ENCODE results near the gene AMPD2. TPM values are rescaled to one million over a fixed set of nuclear protein-coding genes. Genes with fewer than 3 reads are reported as not detected.

The AMPD2 gene
- total RNA-seq, 1 experiment from 2014 or later = 69.9 TPM

DNA sequence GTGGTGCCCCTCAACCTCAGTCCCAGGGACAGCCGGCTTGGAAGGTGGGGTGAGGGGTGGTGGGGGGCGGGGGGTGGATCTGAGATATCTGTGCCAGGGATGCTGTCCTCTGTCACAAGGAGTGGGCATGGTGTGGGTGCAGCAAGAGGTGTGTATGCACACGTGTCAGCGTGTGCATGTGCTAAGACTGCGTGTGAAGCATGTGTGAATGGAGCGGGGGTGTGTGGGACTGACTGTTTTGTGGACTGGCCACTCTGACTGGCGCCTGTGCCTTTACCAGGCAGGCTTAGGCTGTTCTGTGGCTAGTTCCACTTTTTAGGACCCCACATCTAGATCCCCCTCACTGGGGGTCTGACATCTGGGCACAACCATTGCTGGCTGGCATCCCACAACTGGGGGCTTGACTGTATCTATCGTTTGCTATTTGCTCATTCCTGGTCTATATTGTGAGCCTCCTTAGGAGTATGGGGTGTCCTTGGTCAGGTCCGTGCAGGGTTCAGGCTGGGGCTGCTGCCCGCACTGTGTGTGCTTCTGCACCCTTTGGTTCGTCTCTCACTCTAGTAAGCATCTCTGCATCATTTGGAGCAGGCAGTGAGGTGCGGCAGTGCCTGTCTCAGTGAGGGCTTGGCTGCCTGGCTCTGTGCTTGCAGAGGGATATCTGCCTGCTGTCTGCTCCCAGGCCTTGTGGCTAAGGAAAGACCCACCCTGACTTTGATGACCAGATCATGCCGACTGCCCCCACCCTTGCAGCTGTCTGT is 1.9 kb downstream of the AMPD2 start:
- Histone ChIP-seq H3K9ac (ENCODE audit: low read length) (peak overlapping the region; percentile 99), H3K27ac (ENCODE audit: low read depth, low read length) (peak overlapping the region; percentile 86), H3K27me3 (ENCODE audit: insufficient read depth, low read length) (no peaks in the 10 kb centered on the region), H4K20me1 (ENCODE audit: insufficient read depth) (no peaks in the 10 kb centered on the region), H3K9me2 (ENCODE audit: insufficient read depth) (no peaks in the 10 kb centered on the region), H3K4me3 (replicated peaks in 1 of 2; ENCODE audit: low read depth in 1 of 2, low read length in 2 of 2) (peak overlapping the region; percentile 88 to 95), H3K9me3 (ENCODE audit: control insufficient read depth in 1 of 2, insufficient read depth in 1 of 2, low read depth in 1 of 2, low read length in 2 of 2) (no peaks in the 10 kb centered on the region), H3K79me2 (ENCODE audit: insufficient read depth, low read length) (peaks cover 53% of the 10 kb centered on the region), H3K4me2 (ENCODE audit: low read length) (peak overlapping the region; percentile 100), H3K4me1 (ENCODE audit: control insufficient read depth in 1 of 2, insufficient read depth in 2 of 2, low read length in 2 of 2) (peaks cover 30 to 47% of the 10 kb centered on the region in 2 experiments; a peak in 3 of 4 replicates), H3K36me3 (ENCODE audit: control insufficient read depth in 1 of 2, insufficient read depth in 2 of 2, low read length in 2 of 2) (no peaks in the 10 kb centered on the region; a peak in 1 of 4 replicates), H2AFZ (ENCODE audit: low read depth, low read length, poor library complexity, severe bottlenecking) (no peak overlapping the region)
- CTCF ChIA-PET = no interaction called here
- BruUV-seq (replicated peaks) = no TSS peak
- ATAC-seq (no peak), DNase-seq (ENCODE audit: low read depth, low spot score) (no peak)
- TF ChIP-seq EZH2 (IDR thresholded peaks at IDR 0.05) (no peak), TCF7L2 (IDR thresholded peaks at IDR 0.05; ENCODE audit: borderline replicate concordance, extremely low read depth, insufficient read depth, insufficient read length) (no peak), EZH2phosphoT487 (IDR thresholded peaks at IDR 0.05; ENCODE audit: borderline replicate concordance) (no peak), SP1 (IDR thresholded peaks at IDR 0.05; ENCODE audit: low read depth) (no peak)
- POLR2A ChIA-PET = no interaction called here
- RAD21 ChIA-PET (ENCODE audit: low non-redundant PET in 1 of 2, low total read pairs in 2 of 2, uncharacterized antibody in 2 of 2, unreplicated experiment in 2 of 2) = no interaction called here
- intact Hi-C loops (cut with micrococcal nuclease) = no loop called here

DNA sequence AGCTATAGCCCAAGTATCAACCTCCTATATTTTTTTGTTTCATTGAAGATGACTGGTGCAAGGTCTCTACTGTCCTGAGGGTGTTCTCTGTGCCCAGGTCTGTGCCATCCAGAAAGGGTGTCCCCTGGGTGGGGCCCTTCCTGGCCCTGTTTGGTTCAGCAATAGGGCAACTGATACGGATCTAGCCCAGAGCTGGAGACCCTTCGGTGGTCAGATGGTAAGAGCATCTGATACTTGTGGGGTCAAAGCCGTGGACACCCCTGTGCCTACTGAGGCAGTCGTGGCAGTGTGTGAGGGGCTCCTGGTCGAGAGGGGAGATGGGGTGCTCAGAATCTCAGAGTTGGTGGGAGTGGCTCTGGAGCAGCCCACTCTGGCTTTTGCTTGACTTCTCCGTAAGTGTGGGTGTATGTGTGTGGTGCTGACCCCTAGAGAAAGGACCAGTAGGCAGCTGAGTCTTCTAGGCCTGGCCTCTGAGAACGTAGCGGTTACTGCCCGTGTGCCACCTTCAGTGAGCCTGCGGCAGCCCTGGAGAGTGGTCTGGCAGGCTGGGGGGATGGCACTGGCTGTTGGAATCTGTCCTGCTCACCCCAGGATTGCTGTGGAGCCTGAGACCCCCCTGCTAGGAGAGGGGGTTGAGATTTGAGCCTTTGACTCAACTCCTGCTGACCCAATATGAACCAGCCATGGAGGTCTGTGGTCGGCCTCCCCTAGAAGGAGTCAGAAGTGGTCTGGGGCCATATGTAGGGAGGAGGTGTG is 2.7 kb downstream of the AMPD2 start:
- H3K4me3 ChIP-seq (replicated peaks in 1 of 2; ENCODE audit: low read depth in 1 of 2, low read length in 2 of 2) = no peak overlapping the region
- no peak overlapping the region for H3K9ac ChIP-seq (ENCODE audit: low read length)
- intact Hi-C loops (cut with micrococcal nuclease) = no loop called here
- H3K9me2 ChIP-seq (ENCODE audit: insufficient read depth) = no peaks in the 10 kb centered on the region
- no peaks in the 10 kb centered on the region for H3K27me3 ChIP-seq (ENCODE audit: insufficient read depth, low read length)
- ChIA-PET CTCF (no interaction called here), RAD21 (ENCODE audit: low non-redundant PET in 1 of 2, low total read pairs in 2 of 2, uncharacterized antibody in 2 of 2, unreplicated experiment in 2 of 2) (no interaction called here), POLR2A (no interaction called here)
- H3K36me3 ChIP-seq (ENCODE audit: control insufficient read depth in 1 of 2, insufficient read depth in 2 of 2, low read length in 2 of 2) = no peaks in the 10 kb centered on the region; a peak in 1 of 4 replicates
- TF ChIP-seq POLR2AphosphoS5 (IDR thresholded peaks at IDR 0.05; ENCODE audit: low read depth, low read length) (no peak), CBX3 (IDR thresholded peaks at IDR 0.05; ENCODE audit: low read depth) (no peak), SIN3A (IDR thresholded peaks at IDR 0.05; ENCODE audit: low read depth) (no peak), MAX (IDR thresholded peaks at IDR 0.05) (no peak), ZFX (IDR thresholded peaks at IDR 0.05) (no peak), CTCF (IDR thresholded peaks at IDR 0.05 in 2 of 3, conservative IDR thresholded peaks at IDR 0.05 in 1 of 3; ENCODE audit: borderline replicate concordance in 1 of 3, insufficient read depth in 1 of 3, low read depth in 2 of 3, low read length in 2 of 3) (no peak), SRF (IDR thresholded peaks at IDR 0.05; ENCODE audit: low read depth) (no peak)
- ATAC-seq = no peak
- no peaks in the 10 kb centered on the region for H4K20me1 ChIP-seq (ENCODE audit: insufficient read depth)
- peaks cover 30 to 39% of the 10 kb centered on the region in 2 experiments; a peak in 3 of 4 replicates for H3K4me1 ChIP-seq (ENCODE audit: control insufficient read depth in 1 of 2, insufficient read depth in 2 of 2, low read length in 2 of 2)
- H3K79me2 ChIP-seq (ENCODE audit: insufficient read depth, low read length) = peaks cover 53% of the 10 kb centered on the region
- 0 out of 2 replicates have a peak overlapping the region, but pooled peaks have one; percentile 100 for H3K4me2 ChIP-seq (ENCODE audit: low read length)
- no peak for DNase-seq (ENCODE audit: low read depth, low spot score)
- no peak overlapping the region for H2AFZ ChIP-seq (ENCODE audit: low read depth, low read length, poor library complexity, severe bottlenecking)
- H3K9me3 ChIP-seq (ENCODE audit: control insufficient read depth in 1 of 2, insufficient read depth in 1 of 2, low read depth in 1 of 2, low read length in 2 of 2) = no peaks in the 10 kb centered on the region
- H3K27ac ChIP-seq (ENCODE audit: low read depth, low read length) = no peak overlapping the region; the same call in 1 of the 2 replicates
- BruUV-seq (replicated peaks) = no TSS peak
